HL-60 (cell line): ENCODE results near the gene ARL8A.

Experiments used
- GABPA ChIP-seq: IDR thresholded peaks from 2 replicates; pipeline ENCODE4 v1.6.1; 2012; ENCODE audit warnings: low read depth
- POLR2AphosphoS5 ChIP-seq: IDR thresholded peaks from 2 replicates; pipeline ENCODE4 v1.6.1; 2012; ENCODE audit warnings: low read depth
- TF ChIP-seq, protein P1 (sequence below): IDR thresholded peaks from one replicate; pipeline ENCODE4 v1.5.1; 2011; ENCODE audit warnings: low read length, control low read depth, inconsistent platforms; ENCODE audit not compliant: insufficient read depth

DNA sequence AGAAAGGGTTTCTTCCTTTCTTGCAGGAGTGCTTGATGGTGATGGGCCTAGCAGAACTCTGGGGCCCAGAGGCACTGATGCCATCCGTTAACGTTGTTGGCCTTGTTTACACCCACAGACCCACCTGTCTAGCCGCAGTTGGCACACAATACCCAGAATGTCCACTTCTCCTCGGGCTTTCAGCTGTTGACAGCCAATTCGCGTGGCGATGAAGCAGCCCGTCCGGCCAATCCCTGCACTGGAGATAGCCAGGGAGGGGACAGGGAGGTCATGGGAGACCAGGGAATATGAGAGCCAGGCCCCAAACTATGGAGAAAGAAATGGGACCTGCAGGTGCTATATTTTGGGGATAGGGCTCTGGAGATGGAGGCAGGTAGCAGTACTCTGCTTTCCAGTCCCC is 5.7 kb upstream of the ARL8A start:
- TF ChIP-seq POLR2AphosphoS5 (no peak; the same call in 1 of the 2 replicates), GABPA (no peak)
- TF ChIP-seq, protein P1, sequence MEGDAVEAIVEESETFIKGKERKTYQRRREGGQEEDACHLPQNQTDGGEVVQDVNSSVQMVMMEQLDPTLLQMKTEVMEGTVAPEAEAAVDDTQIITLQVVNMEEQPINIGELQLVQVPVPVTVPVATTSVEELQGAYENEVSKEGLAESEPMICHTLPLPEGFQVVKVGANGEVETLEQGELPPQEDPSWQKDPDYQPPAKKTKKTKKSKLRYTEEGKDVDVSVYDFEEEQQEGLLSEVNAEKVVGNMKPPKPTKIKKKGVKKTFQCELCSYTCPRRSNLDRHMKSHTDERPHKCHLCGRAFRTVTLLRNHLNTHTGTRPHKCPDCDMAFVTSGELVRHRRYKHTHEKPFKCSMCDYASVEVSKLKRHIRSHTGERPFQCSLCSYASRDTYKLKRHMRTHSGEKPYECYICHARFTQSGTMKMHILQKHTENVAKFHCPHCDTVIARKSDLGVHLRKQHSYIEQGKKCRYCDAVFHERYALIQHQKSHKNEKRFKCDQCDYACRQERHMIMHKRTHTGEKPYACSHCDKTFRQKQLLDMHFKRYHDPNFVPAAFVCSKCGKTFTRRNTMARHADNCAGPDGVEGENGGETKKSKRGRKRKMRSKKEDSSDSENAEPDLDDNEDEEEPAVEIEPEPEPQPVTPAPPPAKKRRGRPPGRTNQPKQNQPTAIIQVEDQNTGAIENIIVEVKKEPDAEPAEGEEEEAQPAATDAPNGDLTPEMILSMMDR, result no peak
